Endothelial cell (in vitro differentiated cells): Measurements from ENCODE around the gene SGMS1. TPM values are rescaled to one million over a fixed set of nuclear protein-coding genes. Genes with fewer than 3 reads are reported as not detected.

Experiments used
- DNase-seq: peaks from one replicate; pipeline ENCODE4 v3.0.0; 2021; ENCODE audit warnings: low spot score
- H3K27ac Mint-ChIP-seq: one replicate; pipeline ENCODE4 v1.8.0; 2021; ENCODE audit warnings: mixed read lengths, inconsistent platforms; ENCODE audit not compliant: unreplicated experiment
- H3K27me3 Mint-ChIP-seq: one replicate; pipeline ENCODE4 v1.8.0; 2021; ENCODE audit warnings: mild to moderate bottlenecking, moderate library complexity, mixed read lengths, inconsistent platforms; ENCODE audit not compliant: unreplicated experiment
- H3K36me3 Mint-ChIP-seq: one replicate; pipeline ENCODE4 v1.8.0; 2021; ENCODE audit warnings: mild to moderate bottlenecking, low read depth, mixed read lengths, inconsistent platforms; ENCODE audit not compliant: unreplicated experiment
- H3K4me1 Mint-ChIP-seq: one replicate; pipeline ENCODE4 v1.8.0; 2021; ENCODE audit warnings: mild to moderate bottlenecking, mixed read lengths, inconsistent platforms; ENCODE audit not compliant: unreplicated experiment
- H3K4me3 Mint-ChIP-seq: one replicate; pipeline ENCODE4 v1.8.0; 2021; ENCODE audit warnings: mild to moderate bottlenecking, mixed read lengths, inconsistent platforms; ENCODE audit not compliant: unreplicated experiment
- H3K9me3 Mint-ChIP-seq: one replicate; pipeline ENCODE4 v1.8.0; 2021; ENCODE audit warnings: mixed read lengths, inconsistent platforms; ENCODE audit not compliant: unreplicated experiment
- CTCF ChIP-seq: fragments of 200-600 bp; sonication (generic); IDR thresholded peaks from one replicate; pipeline ENCODE4 v1.5.0; 2021; ENCODE audit warnings: antibody characterized with exemption; ENCODE audit not compliant: unreplicated experiment
- total RNA-seq: library from RNA; stranded (reverse); fragmentation: NEBNext Ultra II Directional; extraction: Animal tissue kit (Norgen Biotek cat#: 25700); gene quantifications from one replicate; pipeline ENCODE4 v1.2.1, GENCODE V29; 2021; ENCODE audit not compliant: unreplicated experiment

SGMS1 gene
- total RNA-seq, 1 donor from 2014 or later = 12.4 TPM

- DNase-seq = no peak
- Mint-ChIP-seq H3K4me1 (peaks cover 3% of the 10 kb centered on the region), H3K36me3 (no peaks in the 10 kb centered on the region), H3K4me3 (no peak overlapping the region), H3K27ac (no peak overlapping the region), H3K9me3 (no peaks in the 10 kb centered on the region), H3K27me3 (no peaks in the 10 kb centered on the region)
- TF ChIP-seq CTCF = no peak
Observed at GRCh38 chr10:50513956-50514355, 109.8 kb downstream of the SGMS1 start.

GRCh38 chr10:50512743-50513416 lies 110.9 kb downstream of the SGMS1 start:
- no peaks in the 10 kb centered on the region for H3K36me3 Mint-ChIP-seq
- H3K4me1 Mint-ChIP-seq = peaks cover 3% of the 10 kb centered on the region
- H3K27ac Mint-ChIP-seq = no peak overlapping the region
- no peaks in the 10 kb centered on the region for H3K9me3 Mint-ChIP-seq
- TF ChIP-seq CTCF = no peak
- DNase-seq = no peak
- no peak overlapping the region for H3K4me3 Mint-ChIP-seq
- H3K27me3 Mint-ChIP-seq = no peaks in the 10 kb centered on the region

DNA sequence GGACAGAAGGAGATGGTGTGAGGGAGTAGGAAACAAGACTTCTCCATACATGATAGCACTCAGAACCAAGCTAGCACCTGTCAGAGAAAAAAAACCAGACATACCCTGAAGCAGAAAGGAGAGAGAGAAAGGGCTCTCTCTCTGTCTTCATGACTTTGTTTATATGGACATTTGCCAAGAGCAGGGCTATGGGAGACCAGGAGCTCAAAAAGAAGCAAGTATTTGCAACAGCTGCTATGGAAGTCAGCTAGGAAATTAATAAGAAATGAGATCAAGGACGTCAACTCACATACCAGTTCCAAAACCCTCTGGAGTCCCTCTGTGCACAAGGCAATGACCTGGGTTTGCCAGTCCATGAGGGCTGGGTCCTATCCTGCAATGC lies 111.6 kb downstream of the SGMS1 start:
- Mint-ChIP-seq H3K4me3 (no peak overlapping the region), H3K4me1 (peaks cover 3% of the 10 kb centered on the region), H3K9me3 (no peaks in the 10 kb centered on the region), H3K27ac (no peak overlapping the region), H3K27me3 (no peaks in the 10 kb centered on the region), H3K36me3 (no peaks in the 10 kb centered on the region)
- no peak for TF ChIP-seq CTCF
- DNase-seq = no peak

GRCh38 chr10:50511492-50512213 lies 112.1 kb downstream of the SGMS1 start:
- Mint-ChIP-seq H3K9me3 (no peaks in the 10 kb centered on the region), H3K36me3 (no peaks in the 10 kb centered on the region), H3K4me3 (no peak overlapping the region), H3K4me1 (peaks cover 3% of the 10 kb centered on the region), H3K27ac (no peak overlapping the region), H3K27me3 (peaks cover under 1% of the 10 kb centered on the region)
- no peak for TF ChIP-seq CTCF
- DNase-seq = no peak
